GM19035 (cell line): Measurements from ENCODE around the gene CD86.
A peak's percentile ranks its signal among the peaks of the same experiment; 100 is the strongest.
"Not testable (repeated sequence)": the region's sequence is repeated elsewhere in the genome, so short reads cannot be mapped to it uniquely, and the experiment has no call there.

Source experiments
- ATAC-seq: cut with Tn5 transposase; IDR thresholded peaks from one replicate; pipeline ENCODE4 v1.9.1; 2021; ENCODE audit not compliant: unreplicated experiment

CD86 gene, protein sequence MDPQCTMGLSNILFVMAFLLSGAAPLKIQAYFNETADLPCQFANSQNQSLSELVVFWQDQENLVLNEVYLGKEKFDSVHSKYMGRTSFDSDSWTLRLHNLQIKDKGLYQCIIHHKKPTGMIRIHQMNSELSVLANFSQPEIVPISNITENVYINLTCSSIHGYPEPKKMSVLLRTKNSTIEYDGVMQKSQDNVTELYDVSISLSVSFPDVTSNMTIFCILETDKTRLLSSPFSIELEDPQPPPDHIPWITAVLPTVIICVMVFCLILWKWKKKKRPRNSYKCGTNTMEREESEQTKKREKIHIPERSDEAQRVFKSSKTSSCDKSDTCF

GRCh38 chr3:122055215-122055614 lies at the start of gene CD86:
Gene CD86, plus strand, starts transcription at chr3:122055362. Its CDS starts 128 bp downstream, at chr3:122055490.
- ATAC-seq: peak; percentile 86

GRCh38 chr3:122006267-122006666 lies 48.9 kb upstream of the CD86 start:
- no peak for ATAC-seq

GRCh38 chr3:122008166-122008565 lies 47.0 kb upstream of the CD86 start:
- no peak for ATAC-seq

DNA sequence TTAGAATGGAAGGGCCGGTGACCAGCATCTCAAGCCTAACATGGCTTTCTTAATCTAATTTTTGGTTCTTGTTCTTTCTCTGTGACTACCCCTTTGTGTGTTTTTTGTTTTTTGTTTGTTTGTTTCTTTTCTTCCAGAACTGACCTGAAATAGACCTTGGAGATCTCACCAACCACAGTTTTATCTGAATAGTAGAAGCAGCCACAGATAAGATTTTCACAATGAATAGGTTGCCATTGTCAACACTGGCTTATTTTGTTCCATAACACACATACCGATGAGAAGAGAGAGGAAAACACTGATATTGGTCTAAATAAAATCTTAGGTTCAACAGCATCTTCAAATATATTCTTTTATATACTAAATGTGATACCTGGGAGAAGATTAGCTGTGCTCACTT lies 44.7 kb upstream of the CD86 start:
- ATAC-seq: no peak

DNA sequence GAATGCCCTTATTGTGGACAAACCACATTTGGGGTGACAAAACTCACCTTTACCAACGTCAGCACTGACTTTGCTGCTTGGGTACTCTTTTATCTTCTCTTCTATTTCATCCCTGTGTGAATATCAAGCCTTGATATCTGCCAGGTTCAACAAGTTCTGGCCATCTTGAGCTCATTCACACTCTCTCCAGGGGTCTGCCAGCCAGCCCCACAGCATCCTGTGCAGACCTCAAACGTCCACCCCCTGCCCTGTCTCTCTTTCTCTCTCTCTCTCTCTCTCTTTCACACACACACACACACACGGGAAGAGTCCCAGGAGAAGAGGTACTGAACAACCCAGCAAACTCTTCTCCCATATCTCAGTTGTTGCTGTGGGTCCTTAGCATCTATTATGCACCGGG lies 43.8 kb upstream of the CD86 start:
- ATAC-seq: no peak

DNA sequence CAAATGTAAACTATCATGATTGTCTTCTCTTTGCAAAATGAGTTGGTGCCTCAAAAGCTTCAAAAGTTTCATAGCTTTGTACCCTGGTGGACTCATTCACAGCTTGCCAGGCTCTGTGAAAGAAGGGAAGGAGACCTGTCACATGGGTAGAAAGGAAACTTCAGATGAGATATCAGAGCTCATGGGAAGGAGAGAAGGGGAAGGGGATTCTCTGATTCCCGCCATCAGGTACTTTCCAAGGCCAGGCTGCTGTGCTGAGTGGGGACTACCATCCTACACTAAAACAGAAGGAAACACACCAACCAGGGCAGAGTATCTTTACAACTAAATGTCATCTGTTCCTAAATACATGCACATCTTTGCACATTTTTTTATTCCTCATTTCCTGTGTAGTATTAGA lies 42.3 kb upstream of the CD86 start:
- ATAC-seq: no peak

DNA sequence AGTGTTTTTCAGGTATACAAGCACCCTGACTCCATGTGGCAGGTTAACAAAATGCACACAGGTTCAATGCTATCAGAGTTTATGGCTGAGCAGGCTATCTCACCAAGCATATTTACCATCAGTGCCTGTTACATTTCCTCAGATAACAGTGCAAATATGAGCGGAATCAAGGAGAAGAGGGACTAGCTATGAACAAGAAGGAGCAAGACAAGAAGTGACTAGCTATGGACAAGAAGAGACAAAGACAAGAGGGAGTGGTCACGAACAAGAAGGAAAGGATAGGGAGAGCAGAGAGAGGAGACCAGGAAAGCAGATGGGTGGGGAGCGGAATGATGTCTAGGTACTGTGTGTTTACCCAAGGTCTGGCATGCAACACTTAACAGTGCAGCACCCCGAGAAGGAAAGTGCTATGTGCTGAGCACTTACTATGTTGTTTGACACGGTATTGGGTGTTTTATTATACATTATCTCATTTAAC lies 41.7 kb upstream of the CD86 start:
- ATAC-seq: no peak

DNA sequence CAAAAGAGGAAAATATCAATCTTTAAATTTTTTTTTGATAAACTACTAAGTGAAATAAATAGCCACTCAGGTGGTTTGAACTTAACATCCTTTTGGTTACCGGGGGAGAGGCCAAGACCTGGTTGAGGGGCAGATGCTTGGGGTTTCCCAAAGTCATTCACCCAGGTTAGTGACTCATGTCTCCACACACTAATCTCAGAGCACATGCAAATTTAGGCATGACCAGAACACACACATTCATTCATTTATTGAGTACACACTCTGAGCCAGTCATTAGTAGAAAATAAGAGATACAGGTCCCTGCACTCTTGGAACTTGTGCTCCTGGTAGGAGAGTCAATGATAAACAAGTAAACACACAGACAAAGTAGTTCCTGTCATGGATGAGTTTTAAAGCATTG lies 40.4 kb upstream of the CD86 start:
- peak; percentile 80 for ATAC-seq

DNA sequence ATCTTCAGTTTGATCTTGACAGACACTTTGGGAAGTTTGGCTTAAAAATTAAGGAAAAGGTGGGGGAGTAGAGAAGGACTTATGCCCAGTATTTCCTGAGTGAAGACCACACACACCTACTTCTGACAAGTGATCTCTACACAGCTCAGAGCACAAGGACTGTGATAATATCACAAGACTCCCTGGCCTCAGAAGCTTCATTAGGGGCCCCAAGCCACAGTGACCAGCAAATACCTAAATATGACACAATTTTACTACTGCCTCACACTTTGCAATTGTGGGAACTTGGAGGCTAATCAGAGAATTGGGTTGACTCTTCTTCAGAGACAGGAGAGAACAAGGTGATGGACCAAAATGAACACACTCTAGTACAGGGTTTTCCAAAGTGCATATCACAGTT lies 35.7 kb upstream of the CD86 start:
- ATAC-seq: no peak

GRCh38 chr3:122021037-122021436 lies 34.1 kb upstream of the CD86 start:
- no peak for ATAC-seq

GRCh38 chr3:122021811-122022401 lies 33.3 kb upstream of the CD86 start, which contains the start of gene ILDR1:
Gene ILDR1, minus strand, starts transcription at chr3:122022247. Its CDS starts 170 bp downstream, at chr3:122022077.
- ATAC-seq: no peak

- no peak for ATAC-seq
These were observed 31.7 kb upstream of the CD86 start for GRCh38 chr3:122023335-122023910.

DNA sequence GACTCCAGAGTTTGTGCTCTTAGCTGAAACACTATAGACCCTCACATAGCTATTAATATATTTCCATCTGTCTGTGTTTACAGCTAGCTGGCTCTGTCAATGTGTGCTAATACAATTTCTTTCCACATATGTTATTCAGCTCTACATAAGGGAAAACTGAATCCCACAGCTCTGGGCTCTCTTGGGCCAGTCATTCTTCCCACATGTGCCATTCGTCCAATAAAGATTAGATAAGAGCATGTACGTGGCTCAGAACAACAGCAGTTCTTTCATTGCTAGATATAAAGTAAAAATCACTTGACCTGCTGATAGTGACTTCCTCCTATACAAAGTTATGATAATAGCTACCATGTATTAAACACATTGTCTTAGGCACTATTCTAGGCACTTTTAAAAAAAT lies 30.4 kb upstream of the CD86 start:
- no peak for ATAC-seq

DNA sequence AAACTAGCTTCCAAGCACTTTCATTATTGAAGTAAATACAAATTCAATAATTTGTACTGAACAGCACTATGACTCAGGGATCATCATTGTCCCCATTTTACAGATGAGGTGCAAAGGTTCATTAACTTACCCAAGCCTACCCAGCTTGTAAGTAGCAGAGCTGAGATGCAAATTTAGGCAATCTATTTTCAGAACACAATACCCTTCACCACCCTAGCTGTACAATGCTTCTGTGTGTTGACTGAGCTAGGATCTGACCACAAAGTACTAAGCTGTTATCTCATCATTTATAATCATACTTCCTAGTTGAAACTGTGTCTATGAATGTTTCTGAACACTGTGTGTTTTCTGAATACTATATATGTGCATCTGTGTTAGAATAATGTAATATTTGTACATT lies 29.9 kb upstream of the CD86 start:
- peak; percentile 87 for ATAC-seq

GRCh38 chr3:122030381-122031122 lies 24.6 kb upstream of the CD86 start:
- peak; percentile 58 for ATAC-seq

- peak; percentile 34 for ATAC-seq
These were observed 24.1 kb upstream of the CD86 start for GRCh38 chr3:122031123-122031468.

GRCh38 chr3:122032531-122032930 lies 22.6 kb upstream of the CD86 start:
- no peak for ATAC-seq

DNA sequence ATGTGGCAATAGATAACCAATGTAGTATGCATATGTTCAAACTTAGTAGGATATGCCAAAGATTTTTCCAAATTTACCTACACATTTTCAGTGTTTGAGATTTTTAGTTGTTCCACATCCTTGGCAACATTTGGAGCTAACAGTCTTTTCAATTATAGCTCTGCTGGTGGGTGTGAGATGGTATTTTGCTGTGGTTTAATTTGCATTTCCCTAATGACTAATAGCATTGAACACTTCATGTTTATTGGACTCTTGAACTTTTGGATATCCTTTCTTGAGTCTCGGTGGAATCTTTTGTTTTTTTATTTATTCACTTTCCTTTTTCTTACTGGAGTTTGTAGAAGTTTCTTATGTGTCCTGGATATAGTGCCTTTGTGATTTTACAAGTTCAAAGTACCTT lies 22.1 kb upstream of the CD86 start:
- ATAC-seq: no peak

DNA sequence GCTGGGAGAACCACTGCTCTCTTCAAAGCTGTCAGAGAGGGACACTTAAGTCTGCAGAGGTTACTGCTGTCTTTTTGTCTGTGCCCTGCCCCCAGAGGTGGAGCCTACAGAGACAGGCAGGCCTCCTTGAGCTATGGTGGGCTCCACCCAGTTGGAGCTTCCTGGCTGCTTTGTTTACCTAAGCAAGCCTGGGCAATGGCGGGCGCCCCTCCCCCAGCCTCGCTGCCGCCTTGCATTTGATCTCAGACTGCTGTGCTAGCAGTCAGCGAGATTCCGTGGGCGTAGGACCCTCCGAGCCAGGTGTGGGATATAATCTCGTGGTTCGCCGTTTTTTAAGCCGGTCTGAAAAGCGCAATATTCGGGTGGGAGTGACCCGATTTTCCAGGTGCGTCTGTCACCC lies 7.9 kb upstream of the CD86 start:
- ATAC-seq: not testable (repeated sequence)

DNA sequence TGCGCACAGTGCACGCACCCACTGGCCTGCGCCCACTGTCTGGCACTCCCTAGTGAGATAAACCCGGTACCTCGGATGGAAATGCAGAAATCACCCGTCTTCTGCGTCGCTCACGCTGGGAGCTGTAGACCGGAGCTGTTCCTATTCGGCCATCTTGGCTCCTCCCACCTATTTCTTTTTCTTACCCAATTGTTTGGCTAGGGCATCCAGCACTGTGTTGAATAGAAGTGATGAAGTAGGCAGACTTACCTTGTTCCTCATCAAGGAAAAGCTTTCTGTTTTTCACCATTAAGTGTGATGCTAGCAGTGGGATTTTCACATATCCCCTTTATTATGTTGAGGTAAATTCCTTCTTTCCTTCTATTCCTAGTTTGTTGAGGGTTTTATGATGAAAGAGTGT lies 7.4 kb upstream of the CD86 start:
- not testable (repeated sequence) for ATAC-seq

- no peak for ATAC-seq
These were observed 2.2 kb upstream of the CD86 start for GRCh38 chr3:122052968-122053367.

DNA sequence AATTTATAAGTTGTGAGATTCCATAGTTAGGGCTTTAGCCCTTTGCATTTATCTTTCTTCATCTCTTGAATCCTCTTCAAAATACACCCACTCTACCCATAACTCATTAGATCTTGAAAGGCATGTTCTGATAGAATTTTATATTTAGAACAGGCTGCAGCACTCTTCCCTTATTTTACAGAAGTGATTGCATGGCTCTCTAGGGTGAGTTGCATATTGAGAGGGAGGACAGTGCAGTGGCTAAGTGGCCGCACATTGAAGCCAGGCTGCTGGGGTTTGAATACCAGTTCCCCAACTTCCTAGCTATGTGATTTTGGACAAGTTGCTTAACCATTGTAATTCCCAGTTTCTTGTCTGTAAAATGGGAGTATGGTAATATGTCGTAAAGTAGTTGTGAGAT lies 2.5 kb downstream of the CD86 start:
- ATAC-seq: no peak
